ENCODE measurements around the gene ID3.

The ID3 gene

DNA sequence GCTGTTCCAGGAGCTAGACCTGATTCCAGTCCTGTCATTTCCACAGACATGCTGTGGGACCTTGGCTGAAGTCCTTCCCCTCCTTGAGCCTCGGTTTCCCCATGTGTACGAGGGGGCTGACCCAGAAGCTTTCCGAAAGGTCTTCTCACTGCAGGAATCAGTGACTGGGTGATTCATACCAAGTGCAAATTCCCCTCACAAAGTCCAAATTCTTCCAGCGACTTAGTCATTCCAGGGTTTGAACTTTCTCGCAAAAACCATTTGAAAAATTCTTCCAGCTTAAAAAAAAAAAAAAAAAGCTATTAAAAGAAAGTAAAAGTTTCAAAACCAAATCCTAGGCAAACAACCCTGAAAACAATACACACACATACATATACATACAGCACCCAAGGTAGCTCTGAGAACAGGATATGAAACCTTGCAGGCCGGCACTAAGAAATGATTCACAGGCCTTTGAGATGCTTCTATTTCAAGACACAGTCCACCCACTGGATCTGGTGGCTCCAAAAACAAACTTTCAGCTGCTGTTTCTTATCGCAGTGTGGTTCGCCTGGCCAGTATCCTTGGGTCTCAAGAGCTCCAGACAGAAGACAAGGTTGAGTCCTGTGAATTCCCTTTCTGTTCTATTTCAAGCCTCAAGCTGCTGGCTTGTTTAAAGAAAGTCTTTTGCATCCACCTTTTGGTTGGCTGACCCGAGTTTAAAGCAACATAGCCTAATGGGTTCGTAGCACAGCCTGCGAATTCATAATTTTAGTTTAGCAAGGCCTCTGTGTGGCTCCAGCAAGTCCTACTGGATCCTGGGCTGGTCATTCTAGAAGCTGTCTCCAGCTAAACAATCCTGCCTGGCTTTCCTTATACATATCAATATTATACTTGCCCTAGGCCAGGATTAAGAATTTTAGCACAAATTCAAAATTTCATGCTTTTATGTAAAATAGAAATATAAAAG is 18.0 kb upstream of the ID3 start:
- no peak for TF ChIP-seq CTCF (IDR thresholded peaks at IDR 0.05; ENCODE audit: extremely low read depth, insufficient read depth, missing control alignments)
- peak; percentile 75 for DNase-seq (ENCODE audit: low spot score)
- in situ Hi-C loops (cut with MboI; ENCODE audit: low pct_unique_long_range_greater_than_20kb, low sequenced_read_pairs, unreplicated experiment) = no loop called here

DNA sequence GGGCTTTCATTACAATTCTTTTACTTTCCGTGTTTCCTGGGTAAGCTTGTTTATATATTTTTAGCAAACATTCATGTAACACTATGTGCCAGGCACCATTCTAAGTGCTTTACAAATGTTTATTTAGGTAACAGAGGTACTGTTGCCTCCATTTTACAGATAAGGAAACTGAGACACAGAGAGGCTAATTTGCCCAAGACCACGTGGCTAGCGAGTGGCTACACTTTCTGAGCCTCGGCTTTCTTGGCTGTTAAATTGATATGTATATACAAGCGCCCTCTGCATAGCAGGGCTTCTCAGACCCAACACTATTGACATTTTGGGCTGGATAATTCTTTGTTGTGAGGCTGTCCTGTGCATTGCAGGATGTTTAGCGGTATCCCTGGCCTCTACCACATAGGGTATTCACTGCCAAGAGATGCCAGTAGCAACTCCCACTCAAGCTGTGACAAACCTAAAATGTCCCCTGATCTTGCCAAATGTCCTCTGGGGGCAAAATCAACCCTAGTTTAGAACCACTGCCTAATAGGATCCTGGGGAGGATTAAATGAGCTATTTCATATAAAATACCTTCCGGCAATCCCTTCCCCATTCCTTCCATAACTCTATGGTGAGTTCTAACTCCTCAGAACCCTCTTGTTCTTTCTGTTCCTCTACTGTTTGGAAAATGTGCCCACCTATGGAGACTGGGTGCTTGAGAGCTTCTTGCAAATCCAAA is 17.2 kb upstream of the ID3 start:
- in situ Hi-C loops (cut with MboI; ENCODE audit: low pct_unique_long_range_greater_than_20kb, low sequenced_read_pairs, unreplicated experiment) = no loop called here

DNA sequence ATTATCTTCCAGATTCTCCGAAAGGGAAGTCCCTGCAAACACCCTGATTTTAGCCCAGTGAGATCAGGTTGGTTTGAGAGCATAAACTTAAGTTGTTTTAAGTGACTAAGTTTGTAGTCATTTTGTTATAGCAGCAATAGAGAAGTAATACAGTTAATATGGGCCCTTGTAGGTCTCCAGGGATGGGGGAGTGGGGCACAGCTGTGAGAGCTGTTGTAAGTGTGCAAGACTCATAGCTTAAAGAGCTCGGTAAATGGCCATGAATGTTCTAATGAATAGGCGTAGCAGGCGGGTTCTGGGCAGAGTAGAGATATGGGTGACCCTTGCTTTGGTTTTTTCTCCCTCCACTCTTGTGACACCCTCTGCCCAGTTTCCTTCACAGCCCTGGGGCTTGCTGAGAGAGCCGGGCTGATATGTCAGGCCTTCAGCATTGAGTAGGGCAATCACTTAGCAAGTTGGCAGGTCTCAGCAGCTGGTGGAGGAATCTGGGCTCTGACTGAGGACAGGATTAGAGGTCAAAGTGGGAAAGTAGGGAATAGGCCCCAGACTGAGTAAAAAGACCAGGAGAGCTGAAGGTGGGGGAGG is 16.0 kb upstream of the ID3 start:
- no peak for TF ChIP-seq CTCF (IDR thresholded peaks at IDR 0.05; ENCODE audit: extremely low read depth, insufficient read depth, missing control alignments)
- no peak for DNase-seq (ENCODE audit: low spot score)
- in situ Hi-C loops (cut with MboI; ENCODE audit: low pct_unique_long_range_greater_than_20kb, low sequenced_read_pairs, unreplicated experiment) = no loop called here

More for the DNA sequence above, 17.2 kb upstream of the ID3 start:
- DNase-seq (ENCODE audit: low spot score) = no peak
- TF ChIP-seq CTCF (IDR thresholded peaks at IDR 0.05; ENCODE audit: extremely low read depth, insufficient read depth, missing control alignments) = no peak

- TF ChIP-seq CTCF (IDR thresholded peaks at IDR 0.05; ENCODE audit: extremely low read depth, insufficient read depth, missing control alignments) = no peak
- in situ Hi-C loops (cut with MboI; ENCODE audit: low pct_unique_long_range_greater_than_20kb, low sequenced_read_pairs, unreplicated experiment) = no loop called here
- DNase-seq (ENCODE audit: low spot score) = no peak
Measured at GRCh38 chr1:23574265-23574754, 15.0 kb upstream of the ID3 start.

- TF ChIP-seq CTCF (IDR thresholded peaks at IDR 0.05; ENCODE audit: extremely low read depth, insufficient read depth, missing control alignments) = no peak
- in situ Hi-C loops (cut with MboI; ENCODE audit: low pct_unique_long_range_greater_than_20kb, low sequenced_read_pairs, unreplicated experiment) = no loop called here
- DNase-seq (ENCODE audit: low spot score) = no peak
Measured at GRCh38 chr1:23573574-23574182, 14.4 kb upstream of the ID3 start.

- in situ Hi-C loops (cut with MboI; ENCODE audit: low pct_unique_long_range_greater_than_20kb, low sequenced_read_pairs, unreplicated experiment) = no loop called here
- TF ChIP-seq CTCF (IDR thresholded peaks at IDR 0.05; ENCODE audit: extremely low read depth, insufficient read depth, missing control alignments) = no peak
- no peak for DNase-seq (ENCODE audit: low spot score)
Measured at GRCh38 chr1:23571465-23571864, 12.2 kb upstream of the ID3 start.

All from GM13977 (cell line).